ENCODE measurements around the gene VAC14.

GRCh38 chr16:70764632-70765031, 36.3 kb downstream of the VAC14 start:
- TF ChIP-seq FOXP2 (optimal IDR thresholded peaks at IDR 0.05; ENCODE audit: borderline replicate concordance, extremely low read depth, extremely low read length, insufficient read depth) (no peak), POLR2AphosphoS5 (IDR thresholded peaks at IDR 0.05; ENCODE audit: low read depth, low read length) (no peak), TAF1 (IDR thresholded peaks at IDR 0.05; ENCODE audit: borderline replicate concordance, insufficient read depth, low read length) (no peak), REST (IDR thresholded peaks at IDR 0.05; ENCODE audit: insufficient read depth in 1 of 2, low read depth in 2 of 2, low read length in 2 of 2) (no peak), SIN3A (IDR thresholded peaks at IDR 0.05; ENCODE audit: borderline replicate concordance, insufficient read depth, low read length) (no peak)
